A673 (cell line): ENCODE results near the gene OR10AD1. TPM values are rescaled to one million over a fixed set of nuclear protein-coding genes. Genes with fewer than 3 reads are reported as not detected.

ENCODE experiments used
- BruUV-seq: library from RNA; stranded (reverse); fragments of 400-500 nt; replicated peaks from 2 replicates; lab custom pipeline; 2021; lab: Mats Ljungman, UMichigan
- CTCF ChIA-PET: fragments of 300-600 bp; sonication (Branson Sonifier 250); formaldehyde crosslinking; loops from one replicate; lab custom pipeline; 2022; ENCODE audit warnings: antibody characterized with exemption; lab: Charles Lee
- POLR2A ChIA-PET: fragments of 300-600 bp; sonication (Branson Sonifier 250); formaldehyde crosslinking; loops from one replicate; lab custom pipeline; 2022; ENCODE audit warnings: antibody characterized with exemption; ENCODE audit not compliant: low non-redundant PET; lab: Charles Lee
- DNase-seq: peaks from one replicate; pipeline ENCODE4 v3.0.0-alpha.2; 2015; ENCODE audit warnings: low spot score
- H3K27ac ChIP-seq: fragments of 200-600 bp; sonication (generic); 2 replicates; pipeline ENCODE4 v1.5.1; 2016; ENCODE audit warnings: mixed run types, low read depth, mild to moderate bottlenecking, mixed read lengths, antibody characterized with exemption, low read length; ENCODE audit not compliant: poor library complexity, severe bottlenecking
- H3K27me3 ChIP-seq: fragments of 200-600 bp; sonication (generic); replicated peaks from 2 replicates; pipeline ENCODE4 v1.6.1; 2017; ENCODE audit warnings: mixed run types, low read depth, mild to moderate bottlenecking, mixed read lengths, antibody characterized with exemption, low read length; ENCODE audit not compliant: insufficient read depth, poor library complexity
- H3K36me3 ChIP-seq: fragments of 200-600 bp; sonication (generic); 2 replicates; pipeline ENCODE4 v1.6.1; 2016; ENCODE audit warnings: mixed run types, mild to moderate bottlenecking, mixed read lengths, antibody characterized with exemption, low read length; ENCODE audit not compliant: insufficient read depth, poor library complexity, severe bottlenecking
- H3K4me1 ChIP-seq: fragments of 200-600 bp; sonication (generic); 2 replicates; pipeline ENCODE4 v1.6.1; 2017; ENCODE audit warnings: mixed run types, mild to moderate bottlenecking, mixed read lengths, antibody characterized with exemption, low read length; ENCODE audit not compliant: insufficient read depth, poor library complexity, severe bottlenecking
- H3K4me3 ChIP-seq: fragments of 200-600 bp; sonication (generic); 2 replicates; pipeline ENCODE4 v1.5.1; 2016; ENCODE audit warnings: low read depth, mixed run types, mild to moderate bottlenecking, mixed read lengths, low read length; ENCODE audit not compliant: poor library complexity, severe bottlenecking
- H3K9me3 ChIP-seq: fragments of 200-600 bp; sonication (generic); 2 replicates; pipeline ENCODE4 v1.6.1; 2016; ENCODE audit warnings: mixed run types, low read depth, mild to moderate bottlenecking, mixed read lengths, antibody characterized with exemption, low read length; ENCODE audit not compliant: poor library complexity, severe bottlenecking
- EZH2 ChIP-seq: fragments of 200-600 bp; sonication (generic); IDR thresholded peaks from 2 replicates; pipeline ENCODE4 v1.6.1; 2017; ENCODE audit warnings: borderline replicate concordance, low read depth, mild to moderate bottlenecking, mixed read lengths, antibody characterized with exemption, low read length; ENCODE audit not compliant: poor library complexity, severe bottlenecking
- intact Hi-C: fragments of 100-400 bp; cut with micrococcal nuclease; formaldehyde crosslinking; loops from one replicate; pipeline ENCODE4 v1.10.0; 2022; ENCODE audit not compliant: unreplicated experiment
- total RNA-seq: library from RNA; stranded (reverse); gene quantifications from 2 replicates; pipeline ENCODE4 v1.2.3, GENCODE V29; 2021
- TF ChIP-seq, protein P1 (sequence below): fragments of 300-800, 200-600 bp; sonication (generic); conservative IDR thresholded peaks from 2 replicates; pipeline ENCODE4 v1.5.1; 2017; ENCODE audit warnings: low read depth, mild to moderate bottlenecking, antibody characterized with exemption, low read length, moderate library complexity, mixed read lengths

OR10AD1 gene
- total RNA-seq, 1 experiment from 2014 or later = not detected

DNA sequence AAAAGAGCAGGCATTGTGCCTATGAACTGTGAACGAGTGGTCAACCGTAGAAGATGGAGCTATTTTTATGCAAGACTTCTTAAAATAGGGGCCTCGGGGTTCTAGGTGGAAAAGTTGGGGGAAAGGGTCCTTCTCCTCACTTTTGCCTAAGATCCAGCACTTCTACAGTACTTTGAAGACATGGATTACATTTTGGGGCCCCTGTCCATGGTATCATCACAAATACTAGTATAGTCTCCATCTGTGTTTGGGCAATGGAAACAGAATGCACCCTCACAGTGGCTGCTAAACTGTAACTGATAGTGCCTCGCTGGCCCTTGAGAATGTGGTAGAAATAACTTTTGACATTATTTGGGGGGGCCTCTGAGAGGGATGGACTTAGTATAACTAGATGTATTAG lies 25.1 kb downstream of the OR10AD1 start:
- POLR2A ChIA-PET = no interaction called here

DNA sequence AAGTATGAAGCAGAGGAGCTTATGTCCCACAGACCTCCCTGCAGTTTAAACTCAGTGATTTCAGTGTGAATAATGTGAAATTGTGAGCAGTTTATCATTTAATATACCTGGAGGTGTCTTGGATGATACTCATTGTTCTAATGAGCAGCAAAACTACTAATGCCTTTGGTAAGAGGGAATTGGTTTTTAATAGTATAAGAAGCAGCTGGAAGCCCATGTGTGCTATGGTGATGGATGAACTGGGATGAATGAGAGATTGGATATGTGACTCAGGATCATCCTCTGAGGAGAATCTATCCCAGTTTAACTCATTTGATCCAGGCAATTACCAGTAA lies 26.7 kb downstream of the OR10AD1 start:
- Histone ChIP-seq H3K4me1 (peaks cover 14% of the 10 kb centered on the region), H3K9me3 (no peaks in the 10 kb centered on the region), H3K27me3 (no peaks in the 10 kb centered on the region), H3K36me3 (no peaks in the 10 kb centered on the region), H3K4me3 (no peak overlapping the region), H3K27ac (no peak overlapping the region)
- TF ChIP-seq, protein P1, sequence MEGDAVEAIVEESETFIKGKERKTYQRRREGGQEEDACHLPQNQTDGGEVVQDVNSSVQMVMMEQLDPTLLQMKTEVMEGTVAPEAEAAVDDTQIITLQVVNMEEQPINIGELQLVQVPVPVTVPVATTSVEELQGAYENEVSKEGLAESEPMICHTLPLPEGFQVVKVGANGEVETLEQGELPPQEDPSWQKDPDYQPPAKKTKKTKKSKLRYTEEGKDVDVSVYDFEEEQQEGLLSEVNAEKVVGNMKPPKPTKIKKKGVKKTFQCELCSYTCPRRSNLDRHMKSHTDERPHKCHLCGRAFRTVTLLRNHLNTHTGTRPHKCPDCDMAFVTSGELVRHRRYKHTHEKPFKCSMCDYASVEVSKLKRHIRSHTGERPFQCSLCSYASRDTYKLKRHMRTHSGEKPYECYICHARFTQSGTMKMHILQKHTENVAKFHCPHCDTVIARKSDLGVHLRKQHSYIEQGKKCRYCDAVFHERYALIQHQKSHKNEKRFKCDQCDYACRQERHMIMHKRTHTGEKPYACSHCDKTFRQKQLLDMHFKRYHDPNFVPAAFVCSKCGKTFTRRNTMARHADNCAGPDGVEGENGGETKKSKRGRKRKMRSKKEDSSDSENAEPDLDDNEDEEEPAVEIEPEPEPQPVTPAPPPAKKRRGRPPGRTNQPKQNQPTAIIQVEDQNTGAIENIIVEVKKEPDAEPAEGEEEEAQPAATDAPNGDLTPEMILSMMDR = no peak
- TF ChIP-seq EZH2 = no peak
- intact Hi-C loops = no loop called here
- BruUV-seq = no TSS peak
- POLR2A ChIA-PET = no interaction called here
- DNase-seq = no peak
- CTCF ChIA-PET = no interaction called here

More for the DNA sequence above, 25.1 kb downstream of the OR10AD1 start:
- Histone ChIP-seq H3K27me3 (peaks cover 5% of the 10 kb centered on the region), H3K4me1 (peaks cover 22% of the 10 kb centered on the region), H3K36me3 (no peaks in the 10 kb centered on the region), H3K9me3 (no peaks in the 10 kb centered on the region), H3K4me3 (no peak overlapping the region), H3K27ac (no peak overlapping the region)
- no peak for DNase-seq
- BruUV-seq = no TSS peak
- no peak for TF ChIP-seq EZH2
- TF ChIP-seq, protein P1 = no peak
- CTCF ChIA-PET = no interaction called here
- intact Hi-C loops = no loop called here

DNA sequence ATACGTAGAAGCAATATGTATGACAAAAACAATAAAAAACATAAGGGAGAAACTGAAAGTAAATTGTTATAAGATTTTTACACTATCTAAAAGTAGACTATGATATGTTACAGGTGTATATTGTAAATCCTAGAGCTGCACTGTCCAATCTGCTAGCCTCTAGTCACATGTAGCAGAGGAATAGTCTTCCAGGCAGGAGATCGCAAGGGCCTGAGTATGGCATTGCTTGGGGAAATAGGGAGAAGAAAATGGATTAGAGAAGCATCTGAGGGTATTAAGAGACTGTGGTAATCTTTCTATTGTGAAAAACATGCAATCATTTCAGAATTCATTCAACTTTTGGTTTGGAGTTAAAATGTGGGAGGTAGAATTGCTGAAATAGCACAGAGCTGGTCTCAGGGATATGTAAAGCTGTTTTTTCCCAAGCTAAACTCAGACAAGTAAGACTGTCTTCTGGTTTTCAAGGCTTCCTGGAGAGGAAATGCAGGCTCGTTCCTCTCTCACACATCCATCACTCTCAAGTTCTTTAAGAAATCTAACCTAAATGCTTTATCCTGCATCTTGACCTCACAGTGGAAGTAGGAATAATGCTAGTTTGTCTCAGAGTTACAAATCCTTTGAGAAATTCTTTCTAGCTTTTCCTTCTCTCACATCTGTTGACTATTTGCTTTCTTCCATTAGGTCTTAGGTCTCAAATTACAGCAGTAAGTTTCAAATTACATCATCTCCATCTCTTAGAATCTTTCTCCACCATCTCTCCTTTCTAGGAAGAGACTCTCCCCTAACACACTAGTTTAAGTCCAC lies 27.3 kb downstream of the OR10AD1 start:
- Histone ChIP-seq H3K9me3 (no peaks in the 10 kb centered on the region), H3K27me3 (no peaks in the 10 kb centered on the region), H3K4me3 (peak overlapping the region; percentile 5), H3K36me3 (no peaks in the 10 kb centered on the region), H3K27ac (peak overlapping the region; percentile 71), H3K4me1 (peaks cover 14% of the 10 kb centered on the region)
- no TSS peak for BruUV-seq
- intact Hi-C loops = no loop called here
- no peak for TF ChIP-seq EZH2
- TF ChIP-seq, protein P1 = no peak
- DNase-seq = no peak
- ChIA-PET POLR2A (no interaction called here), CTCF (no interaction called here)
